Measurements from ENCODE around the gene TRIM41. TPM values are rescaled to one million over a fixed set of nuclear protein-coding genes. Genes with fewer than 3 reads are reported as not detected.

Gene TRIM41
- total RNA-seq, 1 experiment from 2014 or later = 57.6 TPM

- no peak overlapping the region for H3K27ac ChIP-seq
- BruUV-seq (replicated peaks) = no TSS peak
- ChIA-PET POLR2A (ENCODE audit: unreplicated experiment) (no interaction called here), CTCF (no interaction called here)
- no peak overlapping the region for H3K4me2 ChIP-seq
- peaks cover 15% of the 10 kb centered on the region for H3K4me1 ChIP-seq (replicated peaks; ENCODE audit: insufficient read depth)
- no peak for DNase-seq
- H3F3A ChIP-seq (ENCODE audit: insufficient read depth, low read depth) = peaks cover 91% of the 10 kb centered on the region
- no peaks in the 10 kb centered on the region for H3K9me2 ChIP-seq (ENCODE audit: insufficient read depth)
- no peaks in the 10 kb centered on the region for H3K27me3 ChIP-seq (ENCODE audit: insufficient read depth, low read depth)
- no peak overlapping the region for H2AFZ ChIP-seq
- peaks cover 46% of the 10 kb centered on the region for H3K79me2 ChIP-seq (ENCODE audit: low read depth)
- intact Hi-C loops (cut with micrococcal nuclease; ENCODE audit: unreplicated experiment) = no loop called here
- peaks cover 53% of the 10 kb centered on the region for H3K36me3 ChIP-seq (ENCODE audit: low read depth)
- no peak overlapping the region for H3K4me3 ChIP-seq
- H3K9me3 ChIP-seq (ENCODE audit: insufficient read depth, low read depth) = no peaks in the 10 kb centered on the region
- peaks cover 69% of the 10 kb centered on the region for H4K20me1 ChIP-seq (ENCODE audit: insufficient read depth)
- TF ChIP-seq EZH2 (IDR thresholded peaks at IDR 0.05; ENCODE audit: low read depth) (no peak), CTCF (conservative IDR thresholded peaks at IDR 0.05) (no peak)
Measured at GRCh38 chr5:181236954-181237641, 14.0 kb downstream of the TRIM41 start.

GRCh38 chr5:181237729-181238385 is 14.8 kb downstream of the TRIM41 start:
- Histone ChIP-seq H3K27me3 (ENCODE audit: insufficient read depth, low read depth) (no peaks in the 10 kb centered on the region), H3K4me2 (no peak overlapping the region), H3K36me3 (ENCODE audit: low read depth) (peaks cover 60% of the 10 kb centered on the region), H4K20me1 (ENCODE audit: insufficient read depth) (peaks cover 76% of the 10 kb centered on the region), H3F3A (ENCODE audit: insufficient read depth, low read depth) (peaks cover 91% of the 10 kb centered on the region), H3K4me1 (replicated peaks; ENCODE audit: insufficient read depth) (peaks cover 17% of the 10 kb centered on the region), H3K9me2 (ENCODE audit: insufficient read depth) (no peaks in the 10 kb centered on the region), H3K4me3 (no peak overlapping the region), H3K9me3 (ENCODE audit: insufficient read depth, low read depth) (no peaks in the 10 kb centered on the region), H2AFZ (no peak overlapping the region), H3K27ac (0 out of 2 replicates have a peak overlapping the region, but pooled peaks have one; percentile 11), H3K79me2 (ENCODE audit: low read depth) (peaks cover 54% of the 10 kb centered on the region)
- intact Hi-C loops (cut with micrococcal nuclease; ENCODE audit: unreplicated experiment) = no loop called here
- DNase-seq = no peak
- TF ChIP-seq CTCF (conservative IDR thresholded peaks at IDR 0.05) (no peak), EZH2 (IDR thresholded peaks at IDR 0.05; ENCODE audit: low read depth) (no peak)
- no TSS peak for BruUV-seq (replicated peaks)
- CTCF ChIA-PET = no interaction called here
- POLR2A ChIA-PET (ENCODE audit: unreplicated experiment) = no interaction called here

- H3K36me3 ChIP-seq (ENCODE audit: low read depth) = peaks cover 64% of the 10 kb centered on the region
- no peak for TF ChIP-seq EZH2 (IDR thresholded peaks at IDR 0.05; ENCODE audit: low read depth)
- no peak for TF ChIP-seq CTCF (conservative IDR thresholded peaks at IDR 0.05)
- no peaks in the 10 kb centered on the region for H3K9me3 ChIP-seq (ENCODE audit: insufficient read depth, low read depth)
- ChIA-PET CTCF (interaction anchor here (0.6 kb wide), 1 partner anchor 418 kb away, joined by 3 read pairs; no protein-coding TSS in a partner anchor), POLR2A (ENCODE audit: unreplicated experiment) (interaction anchor here (0.7 kb wide), 1 partner anchor 31 kb away, joined by 3 read pairs; no protein-coding TSS in a partner anchor)
- no peaks in the 10 kb centered on the region for H3K27me3 ChIP-seq (ENCODE audit: insufficient read depth, low read depth)
- no peaks in the 10 kb centered on the region for H3K9me2 ChIP-seq (ENCODE audit: insufficient read depth)
- peaks cover 17% of the 10 kb centered on the region for H3K4me1 ChIP-seq (replicated peaks; ENCODE audit: insufficient read depth)
- H3K79me2 ChIP-seq (ENCODE audit: low read depth) = peaks cover 63% of the 10 kb centered on the region
- no TSS peak for BruUV-seq (replicated peaks)
- peak overlapping the region; percentile 11; the same call in 1 of the 2 replicates for H3K27ac ChIP-seq
- no peak overlapping the region for H2AFZ ChIP-seq
- peaks cover 94% of the 10 kb centered on the region for H3F3A ChIP-seq (ENCODE audit: insufficient read depth, low read depth)
- no peak for DNase-seq
- H3K4me3 ChIP-seq = no peak overlapping the region
- H4K20me1 ChIP-seq (ENCODE audit: insufficient read depth) = peaks cover 78% of the 10 kb centered on the region
- H3K4me2 ChIP-seq = no peak overlapping the region
- intact Hi-C loops (cut with micrococcal nuclease; ENCODE audit: unreplicated experiment) = no loop called here
Measured at GRCh38 chr5:181239062-181239663, 16.1 kb downstream of the TRIM41 start.
